Left lung (tissue), 10 donors: ENCODE data around the gene SLK. TPM values are rescaled to one million over a fixed set of nuclear protein-coding genes. Genes with fewer than 3 reads are reported as not detected.

ENCODE experiments used
- ATAC-seq: fragments of 200-7000 bp; cut with Tn5 transposase; one replicate; pipeline ENCODE4 v1.9.1; 2020; ENCODE audit warnings: moderate library complexity
- DNase-seq, 4 donors: peaks; one replicate each; pipeline ENCODE4 v3.0.0-alpha.2; 2013 to 2020
- H3K27ac ChIP-seq, 2 donors: fragments of 200-600 bp; sonication (generic) in 1 of 2; one replicate each; pipeline versions ENCODE4 v1.5.0 to v1.8.0; 2020 to 2021
- H3K27me3 ChIP-seq, 2 donors: fragments of 200-600 bp; sonication (generic) in 1 of 2; one replicate each; pipeline versions ENCODE4 v1.5.0 to v1.8.0; 2020 to 2021
- H3K36me3 ChIP-seq, 2 donors: fragments of 200-600 bp; sonication (generic) in 1 of 2; one replicate each; pipeline versions ENCODE4 v1.5.0 to v1.8.0; 2020 to 2021
- H3K4me1 ChIP-seq, 2 donors: fragments of 200-600 bp; one replicate each; pipeline ENCODE4 v1.8.0; 2021
- H3K4me3 ChIP-seq, 2 donors: fragments of 200-600 bp; sonication (generic) in 1 of 2; one replicate each; pipeline versions ENCODE4 v1.5.0 to v1.8.0; 2020 to 2021; ENCODE audit warnings: mild to moderate bottlenecking in 1 of 2
- H3K9me3 ChIP-seq, 2 donors: fragments of 200-600 bp; sonication (generic) in 1 of 2; one replicate each; pipeline versions ENCODE4 v1.5.0 to v1.8.0; 2020 to 2021
- intact Hi-C, 2 donors: fragments of 100-400 bp; cut with DNase I; formaldehyde crosslinking; loops; one replicate each; pipeline versions ENCODE4 v1.11.2 to v1.14.2; 2022
- polyA plus RNA-seq, 6 donors: library from polyadenylated mRNA; unstranded; fragments of 120-200 nt; gene quantifications; one replicate each; pipeline ENCODE4 v1.2.1, GENCODE V29; 2013; ENCODE audit not compliant: insufficient read length in 6 of 6
- total RNA-seq, 2 donors: library from RNA; stranded (reverse); fragmentation: NEBNext Ultra II Directional; extraction: Animal tissue kit (Norgen Biotek cat#: 25700); gene quantifications; one replicate each; pipeline ENCODE4 v1.2.1, GENCODE V29; 2021
- TF ChIP-seq, protein P1 (sequence below), 2 donors: fragments of 200-600 bp; sonication (generic) in 1 of 2; IDR thresholded peaks; one replicate each; pipeline versions ENCODE4 v1.5.0 to v1.8.0; 2021; ENCODE audit warnings: antibody characterized with exemption in 2 of 2
- donor health status: DM: no; HTN: yes; CAD: no.
- donor health status: DM: no; HTN: no; CAD: no.

SLK gene
- total and polyA plus RNA-seq, 8 donors, result 52.1 to 68.1 (median 63.2) TPM

GRCh38 chr10:103921248-103921647 is 45.7 kb upstream of the SLK start:
- Histone ChIP-seq H3K36me3 (no peaks in the 10 kb centered on the region), H3K4me3 (no peak overlapping the region), H3K9me3 (no peaks in the 10 kb centered on the region), H3K27me3 (no peaks in the 10 kb centered on the region), H3K27ac (no peak overlapping the region), H3K4me1 (peaks cover 12 to 21% of the 10 kb centered on the region in 2 donors)
- TF ChIP-seq, protein P1, sequence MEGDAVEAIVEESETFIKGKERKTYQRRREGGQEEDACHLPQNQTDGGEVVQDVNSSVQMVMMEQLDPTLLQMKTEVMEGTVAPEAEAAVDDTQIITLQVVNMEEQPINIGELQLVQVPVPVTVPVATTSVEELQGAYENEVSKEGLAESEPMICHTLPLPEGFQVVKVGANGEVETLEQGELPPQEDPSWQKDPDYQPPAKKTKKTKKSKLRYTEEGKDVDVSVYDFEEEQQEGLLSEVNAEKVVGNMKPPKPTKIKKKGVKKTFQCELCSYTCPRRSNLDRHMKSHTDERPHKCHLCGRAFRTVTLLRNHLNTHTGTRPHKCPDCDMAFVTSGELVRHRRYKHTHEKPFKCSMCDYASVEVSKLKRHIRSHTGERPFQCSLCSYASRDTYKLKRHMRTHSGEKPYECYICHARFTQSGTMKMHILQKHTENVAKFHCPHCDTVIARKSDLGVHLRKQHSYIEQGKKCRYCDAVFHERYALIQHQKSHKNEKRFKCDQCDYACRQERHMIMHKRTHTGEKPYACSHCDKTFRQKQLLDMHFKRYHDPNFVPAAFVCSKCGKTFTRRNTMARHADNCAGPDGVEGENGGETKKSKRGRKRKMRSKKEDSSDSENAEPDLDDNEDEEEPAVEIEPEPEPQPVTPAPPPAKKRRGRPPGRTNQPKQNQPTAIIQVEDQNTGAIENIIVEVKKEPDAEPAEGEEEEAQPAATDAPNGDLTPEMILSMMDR (IDR thresholded peaks at IDR 0.05), result no peak
- DNase-seq (no peak), ATAC-seq (no peak)
- intact Hi-C loops, result no loop called here

GRCh38 chr10:103921750-103922195 is 45.2 kb upstream of the SLK start:
- Histone ChIP-seq H3K9me3 (no peaks in the 10 kb centered on the region), H3K4me3 (no peak overlapping the region), H3K27me3 (no peaks in the 10 kb centered on the region), H3K4me1 (peaks cover 11 to 16% of the 10 kb centered on the region in 2 donors), H3K27ac (no peak overlapping the region), H3K36me3 (no peaks in the 10 kb centered on the region)
- TF ChIP-seq, protein P1 (IDR thresholded peaks at IDR 0.05), result no peak
- no peak for ATAC-seq
- no peak for DNase-seq
- intact Hi-C loops, result no loop called here

DNA sequence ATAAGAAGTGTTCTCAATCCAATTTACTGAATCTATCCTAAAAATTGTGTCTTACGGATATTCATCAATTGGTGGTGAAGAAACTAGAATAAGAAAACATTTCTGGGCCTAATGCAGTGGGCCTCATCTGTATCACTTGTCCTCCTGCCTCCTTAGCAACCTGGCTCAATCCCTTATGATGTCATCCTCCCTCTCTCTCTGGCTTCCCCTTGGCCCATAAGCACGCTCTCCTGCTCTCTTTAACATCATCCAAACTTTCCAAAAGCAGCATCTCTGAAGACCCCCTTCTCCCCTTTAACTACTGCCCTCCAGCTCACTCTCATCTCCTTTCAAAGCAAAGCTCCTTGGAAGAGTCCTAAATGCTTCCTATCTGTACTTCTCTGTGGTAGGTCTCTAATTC is 44.3 kb upstream of the SLK start:
- H3K36me3 ChIP-seq, result no peaks in the 10 kb centered on the region
- intact Hi-C loops, result no loop called here
- DNase-seq (no peak), ATAC-seq (no peak)
- peaks cover 9 to 13% of the 10 kb centered on the region in 2 donors for H3K4me1 ChIP-seq
- H3K4me3 ChIP-seq, result no peak overlapping the region
- H3K27ac ChIP-seq, result no peak overlapping the region
- TF ChIP-seq, protein P1 (IDR thresholded peaks at IDR 0.05), result no peak
- H3K9me3 ChIP-seq, result no peaks in the 10 kb centered on the region
- H3K27me3 ChIP-seq, result no peaks in the 10 kb centered on the region

DNA sequence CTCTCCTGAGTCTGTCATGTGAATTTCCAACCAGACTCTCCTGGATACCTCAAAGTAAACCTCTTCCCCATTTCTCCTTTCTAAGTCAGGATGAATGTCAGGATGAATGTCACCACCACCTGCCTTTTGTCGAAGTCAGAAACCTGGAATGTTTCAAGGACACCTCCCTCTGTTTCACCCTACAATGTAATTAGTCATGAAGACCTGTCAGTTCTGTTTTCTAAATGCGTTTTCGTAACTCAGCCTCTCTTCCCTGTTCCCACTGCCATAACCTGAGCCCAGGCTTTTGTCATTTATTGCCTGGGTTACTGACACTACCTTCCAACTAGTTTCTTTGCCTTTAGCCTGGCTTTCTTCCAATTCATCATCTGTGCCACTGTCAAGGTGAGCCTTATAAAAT is 43.4 kb upstream of the SLK start:
- Histone ChIP-seq H3K27me3 (no peaks in the 10 kb centered on the region), H3K4me3 (no peak overlapping the region), H3K9me3 (no peaks in the 10 kb centered on the region), H3K4me1 (peaks cover 9 to 12% of the 10 kb centered on the region in 2 donors), H3K36me3 (no peaks in the 10 kb centered on the region), H3K27ac (no peak overlapping the region)
- TF ChIP-seq, protein P1 (IDR thresholded peaks at IDR 0.05), result no peak
- no peak for ATAC-seq
- DNase-seq, result no peak
- intact Hi-C loops, result no loop called here

DNA sequence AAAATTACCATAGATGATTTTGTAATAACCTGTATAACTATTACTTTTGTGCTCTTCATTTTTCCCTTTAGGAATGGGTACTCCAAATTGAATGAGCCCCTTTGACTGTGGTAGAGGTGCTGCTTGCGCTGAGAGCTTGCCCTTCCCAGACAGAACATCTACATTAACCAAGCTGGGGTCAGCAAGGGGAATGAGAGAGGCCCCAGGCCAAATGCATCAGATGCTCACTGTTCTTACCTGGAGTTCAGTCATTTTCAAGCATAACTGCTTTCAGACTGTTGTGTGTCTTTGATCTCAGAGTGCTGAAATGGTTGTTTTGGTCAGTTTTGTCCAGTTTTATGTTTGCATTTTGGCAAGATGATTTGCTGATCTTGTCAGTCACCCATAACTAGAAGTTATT is 41.3 kb upstream of the SLK start:
- intact Hi-C loops, result no loop called here
- H3K27me3 ChIP-seq, result no peaks in the 10 kb centered on the region
- ATAC-seq (no peak), DNase-seq (no peak)
- TF ChIP-seq, protein P1 (IDR thresholded peaks at IDR 0.05), result no peak
- H3K4me3 ChIP-seq, result no peak overlapping the region
- peaks cover 3 to 5% of the 10 kb centered on the region in 2 donors for H3K4me1 ChIP-seq
- H3K9me3 ChIP-seq, result no peaks in the 10 kb centered on the region
- no peaks in the 10 kb centered on the region for H3K36me3 ChIP-seq
- no peak overlapping the region for H3K27ac ChIP-seq
